ENCODE data around the gene ARHGAP26.

ARHGAP26 gene

DNA sequence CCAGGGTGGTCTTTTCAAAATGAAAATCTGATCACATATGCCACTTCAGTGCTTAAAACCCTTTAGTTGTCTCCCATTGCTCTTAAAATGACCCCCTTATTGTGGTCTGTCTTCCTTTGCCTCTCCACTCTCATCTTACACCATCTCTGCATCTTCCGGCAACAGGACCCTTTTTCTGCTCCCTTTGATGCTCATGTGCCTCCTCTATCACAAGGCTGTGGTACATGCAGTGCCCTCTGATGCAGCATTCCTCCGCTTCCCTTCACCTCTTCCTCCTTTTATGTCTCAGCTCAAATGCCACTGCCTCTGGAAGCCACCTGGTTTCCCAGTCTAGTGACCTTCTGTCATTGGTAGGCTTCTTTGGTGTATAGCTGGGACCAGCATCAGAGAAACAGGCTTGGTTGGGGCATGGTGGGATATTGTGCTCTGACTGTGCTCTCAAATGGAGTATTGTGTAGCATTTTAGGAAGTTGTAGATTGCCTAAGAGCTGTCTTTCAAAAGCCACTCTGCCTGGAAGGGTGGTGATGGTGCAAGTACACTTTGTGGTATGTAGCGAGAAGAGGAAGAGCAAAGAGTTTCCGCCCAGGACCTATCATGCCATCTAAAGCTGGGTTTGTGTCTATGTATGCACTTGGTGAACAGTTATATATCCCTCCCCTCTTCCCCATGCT is 28.1 kb downstream of the ARHGAP26 start:
- Histone ChIP-seq H3K4me3 (ENCODE audit: insufficient read depth, low read depth, low read length) (no peak overlapping the region), H3K9me3 (ENCODE audit: control insufficient read depth, low read length) (no peaks in the 10 kb centered on the region), H3K27me3 (ENCODE audit: control insufficient read depth, insufficient read depth, low read length, poor library complexity, severe bottlenecking) (no peaks in the 10 kb centered on the region), H3K4me1 (ENCODE audit: control insufficient read depth, insufficient read depth, low read length) (peaks cover 5% of the 10 kb centered on the region), H3K27ac (ENCODE audit: insufficient read depth, low read depth, low read length, poor library complexity, severe bottlenecking) (no peak overlapping the region), H3K36me3 (ENCODE audit: control insufficient read depth, insufficient read depth, low read length) (no peaks in the 10 kb centered on the region)
- 95 to 96% methylated on average over 4 of the region's 4 CpGs for WGBS, 2 experiments

GRCh38 chr5:142800776-142801494 is 30.8 kb downstream of the ARHGAP26 start:
- 93 to 95% methylated on average over 6 of the region's 6 CpGs for WGBS, 2 experiments
- H3K27me3 ChIP-seq (ENCODE audit: control insufficient read depth, insufficient read depth, low read length, poor library complexity, severe bottlenecking) = no peaks in the 10 kb centered on the region
- no peaks in the 10 kb centered on the region for H3K36me3 ChIP-seq (ENCODE audit: control insufficient read depth, insufficient read depth, low read length)
- H3K27ac ChIP-seq (ENCODE audit: insufficient read depth, low read depth, low read length, poor library complexity, severe bottlenecking) = no peak overlapping the region
- peaks cover 5% of the 10 kb centered on the region for H3K4me1 ChIP-seq (ENCODE audit: control insufficient read depth, insufficient read depth, low read length)
- no peak overlapping the region for H3K4me3 ChIP-seq (ENCODE audit: insufficient read depth, low read depth, low read length)
- no peaks in the 10 kb centered on the region for H3K9me3 ChIP-seq (ENCODE audit: control insufficient read depth, low read length)

GRCh38 chr5:142801495-142801871 is 31.3 kb downstream of the ARHGAP26 start:
- H3K4me3 ChIP-seq (ENCODE audit: insufficient read depth, low read depth, low read length) = no peak overlapping the region
- no peaks in the 10 kb centered on the region for H3K27me3 ChIP-seq (ENCODE audit: control insufficient read depth, insufficient read depth, low read length, poor library complexity, severe bottlenecking)
- H3K9me3 ChIP-seq (ENCODE audit: control insufficient read depth, low read length) = no peaks in the 10 kb centered on the region
- 87 to 92% methylated on average over 4 of the region's 4 CpGs for WGBS, 2 experiments
- H3K27ac ChIP-seq (ENCODE audit: insufficient read depth, low read depth, low read length, poor library complexity, severe bottlenecking) = no peak overlapping the region
- H3K36me3 ChIP-seq (ENCODE audit: control insufficient read depth, insufficient read depth, low read length) = no peaks in the 10 kb centered on the region
- peaks cover 5% of the 10 kb centered on the region for H3K4me1 ChIP-seq (ENCODE audit: control insufficient read depth, insufficient read depth, low read length)

DNA sequence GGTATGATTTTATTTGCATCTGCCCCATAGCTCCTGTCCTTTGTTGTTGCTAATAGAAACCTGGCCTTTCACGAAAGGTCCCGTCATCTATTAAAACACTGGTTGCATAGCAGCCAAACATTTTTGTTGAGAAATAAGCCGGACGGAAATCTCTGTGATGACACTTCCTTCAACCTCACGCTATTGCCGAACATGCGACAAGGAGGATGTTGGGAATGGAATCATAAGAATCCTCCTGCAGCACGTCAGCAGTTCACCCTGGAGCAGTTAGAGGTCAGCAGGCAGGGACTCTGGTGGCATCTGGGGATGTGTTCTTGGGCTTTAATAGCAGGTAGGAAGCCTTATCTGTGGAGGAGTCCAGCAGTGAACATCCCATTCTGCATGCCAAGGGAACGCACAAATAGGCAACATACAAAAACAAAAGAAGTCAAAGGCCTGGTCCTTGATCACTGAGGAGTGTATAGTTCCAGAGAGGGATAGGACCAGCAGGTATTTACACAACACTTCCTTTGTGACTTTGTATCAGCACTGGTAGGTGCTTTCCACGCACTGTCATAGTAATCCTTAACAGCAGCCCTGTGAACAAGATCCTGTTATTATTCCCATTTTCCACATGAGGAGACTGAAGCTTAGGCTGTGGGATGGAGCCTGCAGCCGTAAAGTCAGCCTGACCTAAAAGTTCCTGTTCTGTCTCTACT is 33.4 kb downstream of the ARHGAP26 start:
- Histone ChIP-seq H3K4me1 (ENCODE audit: control insufficient read depth, insufficient read depth, low read length) (peaks cover 11% of the 10 kb centered on the region), H3K36me3 (ENCODE audit: control insufficient read depth, insufficient read depth, low read length) (no peaks in the 10 kb centered on the region), H3K27ac (ENCODE audit: insufficient read depth, low read depth, low read length, poor library complexity, severe bottlenecking) (no peak overlapping the region), H3K9me3 (ENCODE audit: control insufficient read depth, low read length) (no peaks in the 10 kb centered on the region), H3K4me3 (ENCODE audit: insufficient read depth, low read depth, low read length) (no peak overlapping the region), H3K27me3 (ENCODE audit: control insufficient read depth, insufficient read depth, low read length, poor library complexity, severe bottlenecking) (no peaks in the 10 kb centered on the region)
- 92 to 93% methylated on average over 10 to 11 of the region's 11 CpGs for WGBS, 2 experiments

GRCh38 chr5:142805339-142805738 is 35.2 kb downstream of the ARHGAP26 start:
- Histone ChIP-seq H3K27ac (ENCODE audit: insufficient read depth, low read depth, low read length, poor library complexity, severe bottlenecking) (no peak overlapping the region), H3K4me1 (ENCODE audit: control insufficient read depth, insufficient read depth, low read length) (peaks cover 11% of the 10 kb centered on the region), H3K4me3 (ENCODE audit: insufficient read depth, low read depth, low read length) (no peak overlapping the region), H3K36me3 (ENCODE audit: control insufficient read depth, insufficient read depth, low read length) (no peaks in the 10 kb centered on the region), H3K27me3 (ENCODE audit: control insufficient read depth, insufficient read depth, low read length, poor library complexity, severe bottlenecking) (no peaks in the 10 kb centered on the region), H3K9me3 (ENCODE audit: control insufficient read depth, low read length) (no peaks in the 10 kb centered on the region)
- 93 to 94% methylated on average over 3 of the region's 3 CpGs for WGBS, 2 experiments

DNA sequence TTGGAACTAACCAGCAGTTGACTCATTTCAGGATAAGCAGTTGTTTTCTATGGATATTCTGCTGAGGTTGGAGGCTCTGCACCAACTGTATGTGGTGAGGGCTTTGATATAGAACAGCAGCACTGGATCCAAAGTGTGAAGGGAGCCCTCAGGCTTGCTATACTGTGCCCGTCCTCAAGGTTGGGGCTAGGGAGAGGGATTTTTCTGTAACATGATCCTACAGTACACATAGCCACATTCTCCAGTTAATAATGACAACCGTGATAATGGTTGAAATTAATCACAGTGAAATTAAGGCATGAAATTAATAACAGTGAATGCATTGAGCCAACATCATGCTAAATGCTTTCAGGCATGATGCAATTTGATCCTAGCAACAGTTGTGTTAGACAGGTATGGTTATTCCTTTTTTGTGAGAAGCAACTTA is 36.7 kb downstream of the ARHGAP26 start:
- Histone ChIP-seq H3K4me1 (ENCODE audit: control insufficient read depth, insufficient read depth, low read length) (peaks cover 14% of the 10 kb centered on the region), H3K36me3 (ENCODE audit: control insufficient read depth, insufficient read depth, low read length) (no peaks in the 10 kb centered on the region), H3K4me3 (ENCODE audit: insufficient read depth, low read depth, low read length) (no peak overlapping the region), H3K9me3 (ENCODE audit: control insufficient read depth, low read length) (no peaks in the 10 kb centered on the region), H3K27me3 (ENCODE audit: control insufficient read depth, insufficient read depth, low read length, poor library complexity, severe bottlenecking) (no peaks in the 10 kb centered on the region), H3K27ac (ENCODE audit: insufficient read depth, low read depth, low read length, poor library complexity, severe bottlenecking) (no peak overlapping the region)
- WGBS, 2 experiments = 66 to 67% methylated on average over 1 to 2 of the region's 2 CpGs

GRCh38 chr5:142807372-142807911 is 37.3 kb downstream of the ARHGAP26 start:
- H3K4me3 ChIP-seq (ENCODE audit: insufficient read depth, low read depth, low read length) = no peak overlapping the region
- no peaks in the 10 kb centered on the region for H3K9me3 ChIP-seq (ENCODE audit: control insufficient read depth, low read length)
- H3K27me3 ChIP-seq (ENCODE audit: control insufficient read depth, insufficient read depth, low read length, poor library complexity, severe bottlenecking) = no peaks in the 10 kb centered on the region
- WGBS, 2 experiments = 86 to 91% methylated on average over 6 of the region's 6 CpGs
- peaks cover 12% of the 10 kb centered on the region for H3K4me1 ChIP-seq (ENCODE audit: control insufficient read depth, insufficient read depth, low read length)
- no peak overlapping the region for H3K27ac ChIP-seq (ENCODE audit: insufficient read depth, low read depth, low read length, poor library complexity, severe bottlenecking)
- no peaks in the 10 kb centered on the region for H3K36me3 ChIP-seq (ENCODE audit: control insufficient read depth, insufficient read depth, low read length)

- 93 to 94% methylated on average over 2 of the region's 2 CpGs for WGBS, 2 experiments
- Histone ChIP-seq H3K27me3 (ENCODE audit: control insufficient read depth, insufficient read depth, low read length, poor library complexity, severe bottlenecking) (no peaks in the 10 kb centered on the region), H3K27ac (ENCODE audit: insufficient read depth, low read depth, low read length, poor library complexity, severe bottlenecking) (no peak overlapping the region), H3K36me3 (ENCODE audit: control insufficient read depth, insufficient read depth, low read length) (no peaks in the 10 kb centered on the region), H3K4me1 (ENCODE audit: control insufficient read depth, insufficient read depth, low read length) (peaks cover 12% of the 10 kb centered on the region), H3K4me3 (ENCODE audit: insufficient read depth, low read depth, low read length) (no peak overlapping the region), H3K9me3 (ENCODE audit: control insufficient read depth, low read length) (no peaks in the 10 kb centered on the region)
These were observed 38.9 kb downstream of the ARHGAP26 start for GRCh38 chr5:142808878-142809598.

DNA sequence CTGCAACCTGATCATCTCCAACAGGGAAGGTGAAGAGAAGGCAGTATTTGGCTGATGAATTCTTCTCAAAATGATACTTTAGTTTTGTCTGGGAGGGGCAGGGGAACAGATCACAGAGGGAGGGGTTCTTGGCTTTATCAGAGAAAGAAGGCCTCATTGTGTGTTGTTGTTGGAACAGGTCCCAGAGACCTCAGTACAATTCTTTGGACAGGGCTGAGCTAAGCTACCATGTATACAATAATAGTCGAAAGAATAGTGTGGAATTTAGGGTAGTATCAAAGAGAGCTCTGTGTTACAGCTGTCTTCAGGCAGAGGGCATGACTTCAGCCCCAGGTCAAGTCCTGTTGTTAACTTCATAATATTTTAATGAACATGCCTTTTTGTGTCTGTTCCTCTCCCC is 39.9 kb downstream of the ARHGAP26 start:
- Histone ChIP-seq H3K9me3 (ENCODE audit: control insufficient read depth, low read length) (no peaks in the 10 kb centered on the region), H3K4me3 (ENCODE audit: insufficient read depth, low read depth, low read length) (no peak overlapping the region), H3K27me3 (ENCODE audit: control insufficient read depth, insufficient read depth, low read length, poor library complexity, severe bottlenecking) (no peaks in the 10 kb centered on the region), H3K27ac (ENCODE audit: insufficient read depth, low read depth, low read length, poor library complexity, severe bottlenecking) (no peak overlapping the region), H3K36me3 (ENCODE audit: control insufficient read depth, insufficient read depth, low read length) (no peaks in the 10 kb centered on the region), H3K4me1 (ENCODE audit: control insufficient read depth, insufficient read depth, low read length) (peaks cover 12% of the 10 kb centered on the region)
- 91 to 100% methylated on average over 1 of the region's 1 CpG for WGBS, 2 experiments
